ENCODE data around the gene MXI1.

GRCh38 chr10:110171032-110171431 lies 36.4 kb upstream of the MXI1 start:
- TF ChIP-seq CTCF (conservative IDR thresholded peaks at IDR 0.05; ENCODE audit: low read length) (no peak), EZH2phosphoT487 (IDR thresholded peaks at IDR 0.05; ENCODE audit: borderline replicate concordance, low read depth, low read length) (no peak)

Measured in OCI-LY7 (cell line).